ENCODE results near the gene STXBP4. TPM values are rescaled to one million over a fixed set of nuclear protein-coding genes. Genes with fewer than 3 reads are reported as not detected.

STXBP4 gene
- total RNA-seq, 2 experiments from 2014 or later, result 5.1 to 5.4 TPM

- H3K4me3 Mint-ChIP-seq, result no peak overlapping the region
- H3K9me3 Mint-ChIP-seq, result no peaks in the 10 kb centered on the region
- no peak for ATAC-seq (ENCODE audit: poor library complexity)
- Histone ChIP-seq H3K4me3 (ENCODE audit: low read length) (no peak overlapping the region), H3K9me3 (ENCODE audit: control insufficient read depth in 1 of 2, insufficient read depth in 1 of 2, low read length in 2 of 2) (no peaks in the 10 kb centered on the region), H3K27me3 (ENCODE audit: control insufficient read depth in 1 of 2, insufficient read depth in 2 of 2, low read length in 2 of 2) (no peaks in the 10 kb centered on the region), H3K4me1 (ENCODE audit: insufficient read depth, low read length) (no peaks in the 10 kb centered on the region), H3K36me3 (ENCODE audit: insufficient read depth, low read length) (no peaks in the 10 kb centered on the region), H3K27ac (ENCODE audit: low read depth in 1 of 2, low read length in 2 of 2) (no peak overlapping the region)
- H3K27me3 Mint-ChIP-seq, result no peaks in the 10 kb centered on the region
- DNase-seq, result no peak
- intact Hi-C loops (cut with DNase I, micrococcal nuclease), result no loop called here
- H3K27ac Mint-ChIP-seq, result no peak overlapping the region
- TF ChIP-seq CTCF (IDR thresholded peaks at IDR 0.05), result no peak
- H3K36me3 Mint-ChIP-seq (ENCODE audit: low read depth), result peaks cover 10% of the 10 kb centered on the region
- no peaks in the 10 kb centered on the region for H3K4me1 Mint-ChIP-seq (ENCODE audit: low read depth)
- ChIA-PET POLR2A (no interaction called here), CTCF (no interaction called here)
Measured at GRCh38 chr17:54982399-54982798, 13.8 kb downstream of the STXBP4 start.

DNA sequence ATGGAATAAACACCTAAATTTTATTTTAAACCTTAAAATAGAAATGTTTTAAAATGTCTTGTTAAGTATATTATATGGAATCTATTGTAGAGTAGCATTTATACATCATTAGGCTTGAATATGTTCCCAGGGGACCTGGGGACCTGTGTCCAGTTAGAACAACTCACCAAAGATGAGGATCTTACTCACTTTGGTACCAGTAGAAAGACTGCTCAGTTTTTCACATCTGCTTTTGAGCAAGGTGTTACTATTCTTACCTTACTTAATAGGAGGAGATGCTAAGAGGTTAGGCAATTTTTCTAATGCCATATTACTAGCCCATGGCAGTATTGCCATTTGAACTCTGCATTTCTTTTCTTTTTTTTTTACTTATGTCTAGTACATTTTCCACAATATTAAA lies 14.7 kb downstream of the STXBP4 start:
- H3K9me3 ChIP-seq (ENCODE audit: control insufficient read depth in 1 of 2, insufficient read depth in 1 of 2, low read length in 2 of 2), result no peaks in the 10 kb centered on the region
- Mint-ChIP-seq H3K4me3 (no peak overlapping the region), H3K4me1 (ENCODE audit: low read depth) (no peaks in the 10 kb centered on the region), H3K36me3 (ENCODE audit: low read depth) (peaks cover 10% of the 10 kb centered on the region), H3K27me3 (no peaks in the 10 kb centered on the region), H3K27ac (no peak overlapping the region), H3K9me3 (no peaks in the 10 kb centered on the region)
- intact Hi-C loops (cut with DNase I, micrococcal nuclease), result no loop called here
- ATAC-seq (ENCODE audit: poor library complexity) (no peak), DNase-seq (no peak)
- H3K36me3 ChIP-seq (ENCODE audit: insufficient read depth, low read length), result no peaks in the 10 kb centered on the region
- POLR2A ChIA-PET, result no interaction called here
- TF ChIP-seq CTCF (IDR thresholded peaks at IDR 0.05), result no peak
- CTCF ChIA-PET, result no interaction called here
- H3K27me3 ChIP-seq (ENCODE audit: control insufficient read depth in 1 of 2, insufficient read depth in 2 of 2, low read length in 2 of 2), result no peaks in the 10 kb centered on the region
- no peaks in the 10 kb centered on the region for H3K4me1 ChIP-seq (ENCODE audit: insufficient read depth, low read length)
- H3K27ac ChIP-seq (ENCODE audit: low read depth in 1 of 2, low read length in 2 of 2), result no peak overlapping the region
- no peak overlapping the region for H3K4me3 ChIP-seq (ENCODE audit: low read length)

DNA sequence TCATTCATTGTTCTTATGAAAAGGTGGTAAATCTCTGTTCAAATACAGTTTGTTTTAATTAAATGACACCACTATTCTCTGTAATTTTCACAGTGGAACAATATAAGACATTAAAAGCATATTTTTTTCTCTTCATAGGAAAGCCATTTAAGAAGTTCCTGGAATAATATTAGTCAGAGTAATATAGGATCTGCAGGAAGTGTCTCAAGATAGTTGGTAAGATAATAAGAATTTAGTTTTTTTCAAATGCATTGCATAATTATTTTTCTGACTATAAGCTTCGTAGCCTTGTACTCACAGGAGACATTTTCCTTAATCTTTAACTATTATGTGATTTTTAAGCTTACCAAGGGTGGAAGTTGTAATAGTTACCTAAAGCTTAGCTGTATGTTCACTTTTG lies 16.9 kb downstream of the STXBP4 start:
- no peak for TF ChIP-seq CTCF (IDR thresholded peaks at IDR 0.05)
- no peaks in the 10 kb centered on the region for H3K27me3 Mint-ChIP-seq
- no peaks in the 10 kb centered on the region for H3K4me1 ChIP-seq (ENCODE audit: insufficient read depth, low read length)
- H3K36me3 ChIP-seq (ENCODE audit: insufficient read depth, low read length), result no peaks in the 10 kb centered on the region
- no peak overlapping the region for H3K27ac Mint-ChIP-seq
- H3K9me3 Mint-ChIP-seq, result no peaks in the 10 kb centered on the region
- DNase-seq, result no peak
- no peak for ATAC-seq (ENCODE audit: poor library complexity)
- H3K4me3 ChIP-seq (ENCODE audit: low read length), result no peak overlapping the region
- no peaks in the 10 kb centered on the region for H3K27me3 ChIP-seq (ENCODE audit: control insufficient read depth in 1 of 2, insufficient read depth in 2 of 2, low read length in 2 of 2)
- POLR2A ChIA-PET, result no interaction called here
- CTCF ChIA-PET, result interaction anchor here (0.7 to 1.6 kb wide), 3 partner anchors 8 to 311 kb away, joined by 3 to 4 read pairs (median 3); no protein-coding TSS in a partner anchor
- H3K4me1 Mint-ChIP-seq (ENCODE audit: low read depth), result no peaks in the 10 kb centered on the region
- peaks cover 10% of the 10 kb centered on the region for H3K36me3 Mint-ChIP-seq (ENCODE audit: low read depth)
- no peak overlapping the region for H3K27ac ChIP-seq (ENCODE audit: low read depth in 1 of 2, low read length in 2 of 2)
- H3K9me3 ChIP-seq (ENCODE audit: control insufficient read depth in 1 of 2, insufficient read depth in 1 of 2, low read length in 2 of 2), result no peaks in the 10 kb centered on the region
- no peak overlapping the region for H3K4me3 Mint-ChIP-seq
- intact Hi-C loops (cut with DNase I, micrococcal nuclease), result no loop called here
